Measurements from ENCODE around the gene DNPEP.

DNA sequence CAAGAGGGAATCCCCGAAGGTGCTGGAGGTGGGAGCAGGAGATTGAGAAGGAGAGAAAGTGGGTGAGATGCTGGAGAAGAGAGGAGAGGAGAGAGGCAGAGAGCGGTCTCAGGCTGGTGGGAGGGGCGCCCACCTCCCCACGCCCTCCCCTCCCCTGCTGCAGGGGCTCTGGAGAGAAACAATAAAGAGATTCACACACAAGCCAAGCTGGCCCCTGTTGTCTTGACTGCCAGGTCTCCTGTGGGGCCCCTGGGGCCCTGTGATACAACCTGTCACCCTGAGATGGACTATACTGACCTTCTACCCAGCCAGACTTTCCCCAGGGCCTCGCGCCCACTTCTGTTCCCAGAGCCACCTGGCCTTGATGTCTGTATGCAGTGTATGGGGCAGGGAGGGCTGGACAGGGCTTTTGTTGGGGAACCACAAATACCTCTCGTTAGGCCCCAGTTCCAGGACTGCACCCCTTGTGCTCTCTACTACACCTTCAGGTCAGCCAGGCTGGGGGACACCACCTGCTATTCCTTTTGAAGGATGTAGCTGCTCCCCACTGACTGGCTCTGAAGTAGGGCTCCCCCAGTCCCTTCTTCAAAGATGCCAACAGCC, 38.9 kb upstream of the DNPEP start:
- TF ChIP-seq, protein P1, sequence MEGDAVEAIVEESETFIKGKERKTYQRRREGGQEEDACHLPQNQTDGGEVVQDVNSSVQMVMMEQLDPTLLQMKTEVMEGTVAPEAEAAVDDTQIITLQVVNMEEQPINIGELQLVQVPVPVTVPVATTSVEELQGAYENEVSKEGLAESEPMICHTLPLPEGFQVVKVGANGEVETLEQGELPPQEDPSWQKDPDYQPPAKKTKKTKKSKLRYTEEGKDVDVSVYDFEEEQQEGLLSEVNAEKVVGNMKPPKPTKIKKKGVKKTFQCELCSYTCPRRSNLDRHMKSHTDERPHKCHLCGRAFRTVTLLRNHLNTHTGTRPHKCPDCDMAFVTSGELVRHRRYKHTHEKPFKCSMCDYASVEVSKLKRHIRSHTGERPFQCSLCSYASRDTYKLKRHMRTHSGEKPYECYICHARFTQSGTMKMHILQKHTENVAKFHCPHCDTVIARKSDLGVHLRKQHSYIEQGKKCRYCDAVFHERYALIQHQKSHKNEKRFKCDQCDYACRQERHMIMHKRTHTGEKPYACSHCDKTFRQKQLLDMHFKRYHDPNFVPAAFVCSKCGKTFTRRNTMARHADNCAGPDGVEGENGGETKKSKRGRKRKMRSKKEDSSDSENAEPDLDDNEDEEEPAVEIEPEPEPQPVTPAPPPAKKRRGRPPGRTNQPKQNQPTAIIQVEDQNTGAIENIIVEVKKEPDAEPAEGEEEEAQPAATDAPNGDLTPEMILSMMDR (conservative IDR thresholded peaks at IDR 0.05; ENCODE audit: low read depth in 2 of 2), result no peak
- no peak for TF ChIP-seq POLR2AphosphoS5 (IDR thresholded peaks at IDR 0.05; ENCODE audit: low read depth)
- TF ChIP-seq JUNB (IDR thresholded peaks at IDR 0.05; ENCODE audit: unreplicated experiment), result no peak
- TF ChIP-seq EZH2 (IDR thresholded peaks at IDR 0.05; ENCODE audit: low read depth, unreplicated experiment), result no peak
- TF ChIP-seq EZH2phosphoT487 (IDR thresholded peaks at IDR 0.05; ENCODE audit: unreplicated experiment), result no peak
- TF ChIP-seq, protein P2, sequence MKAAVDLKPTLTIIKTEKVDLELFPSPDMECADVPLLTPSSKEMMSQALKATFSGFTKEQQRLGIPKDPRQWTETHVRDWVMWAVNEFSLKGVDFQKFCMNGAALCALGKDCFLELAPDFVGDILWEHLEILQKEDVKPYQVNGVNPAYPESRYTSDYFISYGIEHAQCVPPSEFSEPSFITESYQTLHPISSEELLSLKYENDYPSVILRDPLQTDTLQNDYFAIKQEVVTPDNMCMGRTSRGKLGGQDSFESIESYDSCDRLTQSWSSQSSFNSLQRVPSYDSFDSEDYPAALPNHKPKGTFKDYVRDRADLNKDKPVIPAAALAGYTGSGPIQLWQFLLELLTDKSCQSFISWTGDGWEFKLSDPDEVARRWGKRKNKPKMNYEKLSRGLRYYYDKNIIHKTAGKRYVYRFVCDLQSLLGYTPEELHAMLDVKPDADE (IDR thresholded peaks at IDR 0.05), result no peak
- TF ChIP-seq, protein P3, sequence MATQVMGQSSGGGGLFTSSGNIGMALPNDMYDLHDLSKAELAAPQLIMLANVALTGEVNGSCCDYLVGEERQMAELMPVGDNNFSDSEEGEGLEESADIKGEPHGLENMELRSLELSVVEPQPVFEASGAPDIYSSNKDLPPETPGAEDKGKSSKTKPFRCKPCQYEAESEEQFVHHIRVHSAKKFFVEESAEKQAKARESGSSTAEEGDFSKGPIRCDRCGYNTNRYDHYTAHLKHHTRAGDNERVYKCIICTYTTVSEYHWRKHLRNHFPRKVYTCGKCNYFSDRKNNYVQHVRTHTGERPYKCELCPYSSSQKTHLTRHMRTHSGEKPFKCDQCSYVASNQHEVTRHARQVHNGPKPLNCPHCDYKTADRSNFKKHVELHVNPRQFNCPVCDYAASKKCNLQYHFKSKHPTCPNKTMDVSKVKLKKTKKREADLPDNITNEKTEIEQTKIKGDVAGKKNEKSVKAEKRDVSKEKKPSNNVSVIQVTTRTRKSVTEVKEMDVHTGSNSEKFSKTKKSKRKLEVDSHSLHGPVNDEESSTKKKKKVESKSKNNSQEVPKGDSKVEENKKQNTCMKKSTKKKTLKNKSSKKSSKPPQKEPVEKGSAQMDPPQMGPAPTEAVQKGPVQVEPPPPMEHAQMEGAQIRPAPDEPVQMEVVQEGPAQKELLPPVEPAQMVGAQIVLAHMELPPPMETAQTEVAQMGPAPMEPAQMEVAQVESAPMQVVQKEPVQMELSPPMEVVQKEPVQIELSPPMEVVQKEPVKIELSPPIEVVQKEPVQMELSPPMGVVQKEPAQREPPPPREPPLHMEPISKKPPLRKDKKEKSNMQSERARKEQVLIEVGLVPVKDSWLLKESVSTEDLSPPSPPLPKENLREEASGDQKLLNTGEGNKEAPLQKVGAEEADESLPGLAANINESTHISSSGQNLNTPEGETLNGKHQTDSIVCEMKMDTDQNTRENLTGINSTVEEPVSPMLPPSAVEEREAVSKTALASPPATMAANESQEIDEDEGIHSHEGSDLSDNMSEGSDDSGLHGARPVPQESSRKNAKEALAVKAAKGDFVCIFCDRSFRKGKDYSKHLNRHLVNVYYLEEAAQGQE (IDR thresholded peaks at IDR 0.05; ENCODE audit: unreplicated experiment), result no peak
- no peak for TF ChIP-seq CREB1 (CRISPR knock-in tag; IDR thresholded peaks at IDR 0.05; ENCODE audit: low read depth)
- TF ChIP-seq STAT1 (IDR thresholded peaks at IDR 0.05; ENCODE audit: unreplicated experiment), result no peak
- TF ChIP-seq ZNF331 (CRISPR knock-in tag; IDR thresholded peaks at IDR 0.05; ENCODE audit: low read depth), result no peak
- TF ChIP-seq NANOG (IDR thresholded peaks at IDR 0.05; ENCODE audit: borderline replicate concordance), result no peak
